ENCODE results near the gene FOXP2. TPM values are rescaled to one million over a fixed set of nuclear protein-coding genes. Genes with fewer than 3 reads are reported as not detected.
"Not testable (repeated sequence)": the region's sequence is repeated elsewhere in the genome, so short reads cannot be mapped to it uniquely, and the experiment has no call there.

FOXP2 gene
- total and polyA plus RNA-seq, 9 of the 15 experiments (the other 6 are each of a cell fraction or from before 2014, with no cell fraction given) = not detected

- ChIA-PET CTCF (ENCODE audit: low intra/inter-chr PET ratio) (no interaction called here), POLR2A (no interaction called here)
- FAIRE-seq = no peak
- Histone ChIP-seq H3K4me3 (no peak overlapping the region), H3K4me2 (ENCODE audit: insufficient read depth, low read length) (no peak overlapping the region), H3K27me3 (ENCODE audit: control insufficient read depth in 2 of 2, insufficient read depth in 2 of 2, low read length in 2 of 2) (no peaks in the 10 kb centered on the region), H3K36me3 (ENCODE audit: control insufficient read depth, insufficient read depth, low read length) (no peaks in the 10 kb centered on the region), H3K4me1 (replicated peaks in 1 of 2; ENCODE audit: control insufficient read depth in 2 of 2, insufficient read depth in 2 of 2, low read length in 2 of 2) (no peaks in the 10 kb centered on the region), H4K20me1 (replicated peaks; ENCODE audit: control insufficient read depth, insufficient read depth, low read length) (no peaks in the 10 kb centered on the region), H3K9me1 (ENCODE audit: control insufficient read depth, insufficient read depth, low read length) (no peaks in the 10 kb centered on the region), H3K79me2 (ENCODE audit: control insufficient read depth, insufficient read depth, low read length) (no peaks in the 10 kb centered on the region), H3K9me3 (replicated peaks; ENCODE audit: control insufficient read depth, insufficient read depth, low read depth, low read length) (no peaks in the 10 kb centered on the region; the same call in 1 of the 2 replicates), H3K27ac (ENCODE audit: extremely low read depth, low read depth, low read length) (no peak overlapping the region), H2AFZ (ENCODE audit: low read depth, low read length) (no peak overlapping the region), H3K9ac (ENCODE audit: insufficient read depth in 1 of 2, low read depth in 2 of 2, low read length in 2 of 2) (no peak overlapping the region)
- intact Hi-C loops (cut with micrococcal nuclease) (no loop called here), in situ Hi-C loops (cut with MboI) (no loop called here)
- ATAC-seq = no peak
- no TSS peak for BruUV-seq (replicated peaks)
- TF ChIP-seq CCNT2 (IDR thresholded peaks at IDR 0.05; ENCODE audit: borderline replicate concordance, extremely low read depth, insufficient read length, low read depth, low read length) (no peak), NFIC (IDR thresholded peaks at IDR 0.05) (peak; percentile 60)
- WGBS (ENCODE audit: insufficient coverage, low coverage, missing lambda C conversion rate) = 0% methylated on average over 5 of the region's 5 CpGs
- no peak for DNase-seq (ENCODE audit: extremely low read depth in 1 of 4, low spot score in 3 of 4)
Observed at GRCh38 chr7:114439581-114439980, 25.0 kb downstream of the FOXP2 start.

DNA sequence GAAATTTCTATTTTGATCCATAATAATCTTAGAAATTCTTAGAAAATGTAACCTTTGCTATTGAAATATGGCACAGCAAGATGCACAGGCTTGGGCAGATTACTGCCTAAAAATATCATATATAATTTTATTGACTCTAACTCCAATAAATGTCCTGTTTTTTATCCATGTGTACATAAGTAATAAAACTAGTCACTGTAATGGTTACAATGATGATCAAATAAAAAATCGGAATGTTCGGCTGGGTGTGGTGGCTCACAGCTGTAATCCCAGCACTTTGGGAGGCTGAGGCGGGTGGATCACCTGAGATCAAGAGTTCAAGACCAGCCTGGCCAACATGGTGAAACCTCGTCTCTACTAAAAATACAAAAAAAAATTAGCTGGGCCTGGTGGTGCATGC lies 26.3 kb downstream of the FOXP2 start:
- H3K9me1 ChIP-seq (ENCODE audit: control insufficient read depth, insufficient read depth, low read length); H3K9me3 ChIP-seq (replicated peaks; ENCODE audit: control insufficient read depth, insufficient read depth, low read depth, low read length); H4K20me1 ChIP-seq (replicated peaks; ENCODE audit: control insufficient read depth, insufficient read depth, low read length); H3K27ac ChIP-seq (ENCODE audit: extremely low read depth, low read depth, low read length); H3K36me3 ChIP-seq (ENCODE audit: control insufficient read depth, insufficient read depth, low read length); H3K79me2 ChIP-seq (ENCODE audit: control insufficient read depth, insufficient read depth, low read length); ATAC-seq; intact Hi-C loops (cut with micrococcal nuclease); H3K4me3 ChIP-seq; BruUV-seq (replicated peaks); H2AFZ ChIP-seq (ENCODE audit: low read depth, low read length); DNase-seq (ENCODE audit: extremely low read depth in 1 of 4, low spot score in 3 of 4); POLR2A ChIA-PET; H3K4me2 ChIP-seq (ENCODE audit: insufficient read depth, low read length); in situ Hi-C loops (cut with MboI); H3K4me1 ChIP-seq (replicated peaks in 1 of 2; ENCODE audit: control insufficient read depth in 2 of 2, insufficient read depth in 2 of 2, low read length in 2 of 2); H3K27me3 ChIP-seq (ENCODE audit: control insufficient read depth in 2 of 2, insufficient read depth in 2 of 2, low read length in 2 of 2); H3K9ac ChIP-seq (ENCODE audit: insufficient read depth in 1 of 2, low read depth in 2 of 2, low read length in 2 of 2); CTCF ChIA-PET (ENCODE audit: low intra/inter-chr PET ratio); FAIRE-seq: not testable (repeated sequence)
- 0% methylated on average over 4 of the region's 4 CpGs for WGBS (ENCODE audit: insufficient coverage, low coverage, missing lambda C conversion rate)
